Measurements from ENCODE around the gene ADCY5. TPM values are rescaled to one million over a fixed set of nuclear protein-coding genes. Genes with fewer than 3 reads are reported as not detected.

ADCY5 gene
- total RNA-seq, 1 donor from 2014 or later = 0.67 TPM

GRCh38 chr3:123486460-123486859, 37.6 kb upstream of the ADCY5 start:
- TF ChIP-seq CTCF (IDR thresholded peaks at IDR 0.05; ENCODE audit: insufficient read depth, low read length, poor library complexity, severe bottlenecking) = no peak
- DNase-seq (ENCODE audit: low read depth) = no peak
- Histone ChIP-seq H3K4me3 (ENCODE audit: low read depth, low read length) (no peak overlapping the region), H3K27me3 (ENCODE audit: control insufficient read depth, insufficient read depth, low read length) (peaks cover 7% of the 10 kb centered on the region), H3K36me3 (ENCODE audit: control insufficient read depth, insufficient read depth, low read length) (no peaks in the 10 kb centered on the region)

GRCh38 chr3:123485551-123485950, 36.7 kb upstream of the ADCY5 start:
- no peak for TF ChIP-seq CTCF (IDR thresholded peaks at IDR 0.05; ENCODE audit: insufficient read depth, low read length, poor library complexity, severe bottlenecking)
- Histone ChIP-seq H3K36me3 (ENCODE audit: control insufficient read depth, insufficient read depth, low read length) (no peaks in the 10 kb centered on the region), H3K27me3 (ENCODE audit: control insufficient read depth, insufficient read depth, low read length) (peaks cover 7% of the 10 kb centered on the region), H3K4me3 (ENCODE audit: low read depth, low read length) (no peak overlapping the region)
- DNase-seq (ENCODE audit: low read depth) = no peak

DNA sequence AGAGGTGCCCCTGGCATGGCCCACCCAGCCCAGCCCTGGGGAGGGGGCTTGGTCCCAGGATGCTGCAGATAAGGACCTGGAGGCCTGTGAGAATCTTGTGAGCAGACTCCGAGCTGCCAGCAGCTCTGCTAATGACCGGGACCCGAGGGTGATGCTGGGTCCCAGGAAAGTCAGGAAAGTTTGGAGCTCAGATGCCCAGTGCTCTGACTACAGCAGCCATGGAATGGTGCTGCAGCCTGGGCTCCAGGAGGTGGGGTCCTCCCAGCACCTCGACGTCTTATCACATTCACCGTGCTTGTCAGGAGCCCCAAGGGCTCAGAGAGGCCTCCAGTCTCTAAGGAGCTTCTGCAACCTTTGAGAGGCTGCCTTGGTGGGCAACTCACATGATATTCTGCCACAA, 34.3 kb upstream of the ADCY5 start:
- H3K36me3 ChIP-seq (ENCODE audit: control insufficient read depth, insufficient read depth, low read length) = no peaks in the 10 kb centered on the region
- H3K4me3 ChIP-seq (ENCODE audit: low read depth, low read length) = no peak overlapping the region
- DNase-seq (ENCODE audit: low read depth) = no peak
- no peak for TF ChIP-seq CTCF (IDR thresholded peaks at IDR 0.05; ENCODE audit: insufficient read depth, low read length, poor library complexity, severe bottlenecking)
- peaks cover 16% of the 10 kb centered on the region for H3K27me3 ChIP-seq (ENCODE audit: control insufficient read depth, insufficient read depth, low read length)

DNA sequence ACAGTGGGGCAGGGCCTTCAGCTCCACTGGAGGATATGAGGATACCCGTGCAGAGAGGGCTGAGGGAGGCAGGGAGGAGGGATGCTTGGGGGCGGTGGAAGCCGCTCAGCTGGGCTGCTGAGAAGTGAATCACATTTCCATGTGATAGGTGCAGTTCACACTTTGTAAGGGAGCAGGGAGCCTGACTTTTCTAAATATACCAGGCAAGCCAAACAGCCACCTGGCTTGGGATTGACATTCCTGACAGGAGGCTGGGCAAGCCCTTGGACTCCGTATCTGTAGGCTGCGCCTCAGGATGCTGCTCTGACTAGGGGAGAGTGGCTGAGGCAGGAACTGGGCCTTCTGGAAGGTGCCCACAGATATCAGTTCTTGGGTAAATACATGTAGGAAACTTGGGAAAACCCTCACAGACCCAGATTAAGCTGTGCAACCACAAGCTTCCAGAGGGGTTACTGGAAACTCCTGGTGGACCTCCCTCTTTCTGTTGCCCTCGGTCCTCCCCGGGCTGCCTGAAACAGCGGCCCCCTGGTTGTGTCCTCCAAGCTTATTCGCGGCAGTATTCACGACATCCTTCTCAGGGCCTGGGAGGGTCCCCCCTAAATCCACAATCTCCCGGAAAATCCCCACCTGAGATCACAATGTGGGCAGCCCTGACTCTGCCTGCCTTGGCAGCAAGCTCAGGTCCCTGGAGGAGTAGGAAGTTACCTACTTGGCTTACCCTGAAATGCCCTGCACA, 33.0 kb upstream of the ADCY5 start:
- Histone ChIP-seq H3K27me3 (ENCODE audit: control insufficient read depth, insufficient read depth, low read length) (peaks cover 21% of the 10 kb centered on the region), H3K4me3 (ENCODE audit: low read depth, low read length) (no peak overlapping the region), H3K36me3 (ENCODE audit: control insufficient read depth, insufficient read depth, low read length) (no peaks in the 10 kb centered on the region)
- no peak for TF ChIP-seq CTCF (IDR thresholded peaks at IDR 0.05; ENCODE audit: insufficient read depth, low read length, poor library complexity, severe bottlenecking)
- DNase-seq (ENCODE audit: low read depth) = no peak

GRCh38 chr3:123481071-123481470, 32.2 kb upstream of the ADCY5 start:
- TF ChIP-seq CTCF (IDR thresholded peaks at IDR 0.05; ENCODE audit: insufficient read depth, low read length, poor library complexity, severe bottlenecking) = no peak

DNA sequence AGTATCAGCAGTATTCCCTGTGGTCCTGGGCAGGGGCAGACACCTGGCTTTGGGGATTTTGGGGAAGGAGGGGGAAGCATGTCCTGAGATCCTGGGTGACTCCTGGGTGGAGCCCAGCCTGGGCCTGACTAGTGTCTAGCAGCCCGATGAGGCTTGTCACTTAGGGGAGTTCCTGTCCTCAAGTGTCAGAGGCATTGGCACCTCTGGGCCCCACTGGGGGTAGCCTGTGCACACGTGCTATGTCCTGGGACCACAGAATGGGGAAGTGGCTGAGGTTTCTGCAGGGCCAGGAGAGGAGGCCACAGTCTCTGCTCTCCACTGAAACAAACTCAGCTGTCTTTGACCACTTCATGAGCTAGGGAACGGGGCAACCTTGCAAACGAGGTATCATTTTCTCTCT, 31.5 kb upstream of the ADCY5 start:
- no peak overlapping the region for H3K4me3 ChIP-seq (ENCODE audit: low read depth, low read length)
- H3K36me3 ChIP-seq (ENCODE audit: control insufficient read depth, insufficient read depth, low read length) = no peaks in the 10 kb centered on the region
- DNase-seq (ENCODE audit: low read depth) = no peak
- H3K27me3 ChIP-seq (ENCODE audit: control insufficient read depth, insufficient read depth, low read length) = peaks cover 23% of the 10 kb centered on the region
- no peak for TF ChIP-seq CTCF (IDR thresholded peaks at IDR 0.05; ENCODE audit: insufficient read depth, low read length, poor library complexity, severe bottlenecking)

More at GRCh38 chr3:123481071-123481470, 32.2 kb upstream of the ADCY5 start:
- Histone ChIP-seq H3K36me3 (ENCODE audit: control insufficient read depth, insufficient read depth, low read length) (no peaks in the 10 kb centered on the region), H3K4me3 (ENCODE audit: low read depth, low read length) (no peak overlapping the region), H3K27me3 (ENCODE audit: control insufficient read depth, insufficient read depth, low read length) (peaks cover 22% of the 10 kb centered on the region)
- no peak for DNase-seq (ENCODE audit: low read depth)

Data from kidney epithelial cell (primary cell).